H9 (cell line): ENCODE results near the gene FCGR1A. TPM values are rescaled to one million over a fixed set of nuclear protein-coding genes. Genes with fewer than 3 reads are reported as not detected.
"Not testable (repeated sequence)": the region's sequence is repeated elsewhere in the genome, so short reads cannot be mapped to it uniquely, and the experiment has no call there.

Source experiments
- DNase-seq: peaks from one replicate; pipeline ENCODE4 v3.0.0-alpha.2; 2017
- H2AFZ ChIP-seq: one replicate; pipeline ENCODE4 v1.6.1; 2013; ENCODE audit warnings: mild to moderate bottlenecking, low read length, control low read depth, moderate library complexity
- H2AK5ac ChIP-seq: 2 replicates; pipeline ENCODE4 v1.6.1; 2013; ENCODE audit warnings: low read length, control low read depth, mixed read lengths; ENCODE audit not compliant: insufficient read length
- H2BK120ac ChIP-seq: one replicate; pipeline ENCODE4 v1.6.1; 2013; ENCODE audit warnings: low read depth, mild to moderate bottlenecking, low read length, control low read depth, inconsistent platforms; ENCODE audit not compliant: poor library complexity, severe bottlenecking
- H2BK12ac ChIP-seq: 2 replicates; pipeline ENCODE4 v1.6.1; 2013; ENCODE audit warnings: low read length, control low read depth, mixed read lengths, low read depth; ENCODE audit not compliant: insufficient read length
- H2BK15ac ChIP-seq: 2 replicates; pipeline ENCODE4 v1.6.1; 2013; ENCODE audit warnings: low read depth, low read length, control low read depth
- H2BK20ac ChIP-seq: one replicate; pipeline ENCODE4 v1.6.1; 2013; ENCODE audit warnings: low read depth, mild to moderate bottlenecking, low read length, control low read depth, inconsistent platforms; ENCODE audit not compliant: poor library complexity, severe bottlenecking
- H2BK5ac ChIP-seq: 2 replicates; pipeline ENCODE4 v1.6.1; 2013; ENCODE audit warnings: low read length, control low read depth, mixed read lengths; ENCODE audit not compliant: insufficient read length
- H3K14ac ChIP-seq: 2 replicates; pipeline ENCODE4 v1.6.1; 2013; ENCODE audit warnings: low read length, control low read depth; ENCODE audit not compliant: insufficient read depth
- H3K18ac ChIP-seq: 2 replicates; pipeline ENCODE4 v1.6.1; 2013; ENCODE audit warnings: low read depth, mild to moderate bottlenecking, mixed read lengths, low read length, control low read depth; ENCODE audit not compliant: insufficient read length
- H3K23ac ChIP-seq: 2 replicates; pipeline ENCODE4 v1.6.1; 2013; ENCODE audit warnings: low read length, control low read depth, mixed read lengths, low read depth; ENCODE audit not compliant: insufficient read length
- H3K23me2 ChIP-seq: 2 replicates; pipeline ENCODE4 v1.6.1; 2013; ENCODE audit warnings: low read depth, mild to moderate bottlenecking, mixed read lengths, low read length, control low read depth; ENCODE audit not compliant: insufficient read length, poor library complexity, severe bottlenecking
- H3K27ac ChIP-seq: 2 replicates; pipeline ENCODE4 v1.5.1; 2013; ENCODE audit warnings: low read length, control low read depth, mixed read lengths, low read depth; ENCODE audit not compliant: insufficient read length
- H3K27me3 ChIP-seq: 2 replicates; pipeline ENCODE4 v1.6.1; 2013; ENCODE audit warnings: low read length, control low read depth, inconsistent platforms; ENCODE audit not compliant: insufficient read depth
- H3K4ac ChIP-seq: 2 replicates; pipeline ENCODE4 v1.6.1; 2013; ENCODE audit warnings: low read depth, mild to moderate bottlenecking, control low read depth, inconsistent platforms, low read length, moderate library complexity
- H3K4me1 ChIP-seq: 2 replicates; pipeline ENCODE4 v1.6.1; 2013; ENCODE audit warnings: low read length, control low read depth, inconsistent platforms; ENCODE audit not compliant: insufficient read depth
- H3K4me2 ChIP-seq: 2 replicates; pipeline ENCODE4 v1.6.1; 2013; ENCODE audit warnings: low read length, control low read depth, mixed read lengths; ENCODE audit not compliant: insufficient read length, insufficient read depth
- H3K56ac ChIP-seq: 2 replicates; pipeline ENCODE4 v1.6.1; 2013; ENCODE audit warnings: low read depth, mild to moderate bottlenecking, mixed read lengths, low read length, control low read depth; ENCODE audit not compliant: insufficient read length
- H3K79me1 ChIP-seq: 2 replicates; pipeline ENCODE4 v1.6.1; 2013; ENCODE audit warnings: low read depth, mild to moderate bottlenecking, moderate library complexity, low read length, control low read depth, inconsistent platforms; ENCODE audit not compliant: insufficient read depth, poor library complexity, severe bottlenecking
- H3K79me2 ChIP-seq: 2 replicates; pipeline ENCODE4 v1.6.1; 2013; ENCODE audit warnings: low read length, control low read depth, inconsistent platforms; ENCODE audit not compliant: insufficient read depth
- H3K9ac ChIP-seq: 2 replicates; pipeline ENCODE4 v1.6.1; 2013; ENCODE audit warnings: low read length, control low read depth, mixed read lengths; ENCODE audit not compliant: insufficient read length; ENCODE audit errors: extremely low read depth
- H3K9me3 ChIP-seq: one replicate; pipeline ENCODE4 v1.6.1; 2013; ENCODE audit warnings: low read depth, low read length, inconsistent platforms; ENCODE audit not compliant: control insufficient read depth
- H3T11ph ChIP-seq: one replicate; pipeline ENCODE4 v1.6.1; 2013; ENCODE audit warnings: mild to moderate bottlenecking, low read length, control low read depth, inconsistent platforms
- H4K20me1 ChIP-seq: one replicate; pipeline ENCODE4 v1.6.1; 2013; ENCODE audit not compliant: control insufficient read depth, insufficient read length, insufficient read depth
- H4K5ac ChIP-seq: 2 replicates; pipeline ENCODE4 v1.6.1; 2013; ENCODE audit warnings: low read depth, mild to moderate bottlenecking, mixed read lengths, low read length, control low read depth; ENCODE audit not compliant: insufficient read length
- H4K8ac ChIP-seq: replicated peaks from 2 replicates; pipeline ENCODE4 v1.6.1; 2013; ENCODE audit warnings: low read length, control low read depth, mixed read lengths, low read depth; ENCODE audit not compliant: insufficient read length
- H4K91ac ChIP-seq: 2 replicates; pipeline ENCODE4 v1.6.1; 2013; ENCODE audit warnings: low read depth, mild to moderate bottlenecking, moderate library complexity, mixed read lengths, low read length, control low read depth; ENCODE audit not compliant: insufficient read length
- H3K27ac Mint-ChIP-seq, 3 experiments: 2 replicates in 2 of 3; 3 replicates in 1 of 3; pipeline ENCODE4 v1.8.0; 2020 to 2021; ENCODE audit warnings: mixed read lengths in 3 of 3, mild to moderate bottlenecking in 1 of 3, moderate library complexity in 1 of 3
- H3K27me3 Mint-ChIP-seq: 2 replicates; pipeline ENCODE4 v1.8.0; 2021; ENCODE audit warnings: low read depth, mild to moderate bottlenecking, moderate library complexity, mixed read lengths
- H3K36me3 Mint-ChIP-seq, 3 experiments: 2 replicates in 2 of 3; 3 replicates in 1 of 3; pipeline ENCODE4 v1.8.0; 2020 to 2021; ENCODE audit warnings: low read depth in 3 of 3, mixed read lengths in 3 of 3; ENCODE audit not compliant: insufficient read depth in 1 of 3
- H3K4me1 Mint-ChIP-seq, 2 experiments: 2 replicates each; pipeline ENCODE4 v1.8.0; 2020; ENCODE audit warnings: mixed read lengths in 2 of 2
- H3K4me3 Mint-ChIP-seq, 2 experiments: 2 replicates in 1 of 2; 3 replicates in 1 of 2; pipeline ENCODE4 v1.8.0; 2020 to 2021; ENCODE audit warnings: mild to moderate bottlenecking in 2 of 2, mixed read lengths in 2 of 2, moderate library complexity in 1 of 2
- H3K9me3 Mint-ChIP-seq, 2 experiments: 2 replicates in 1 of 2; 3 replicates in 1 of 2; pipeline ENCODE4 v1.8.0; 2020; ENCODE audit warnings: mild to moderate bottlenecking in 2 of 2, mixed read lengths in 2 of 2, moderate library complexity in 1 of 2
- WGBS: extraction: QIAGEN DNeasy Blood & Tissue Kit; methylation state at CpG from one replicate; pipeline ENCODE4 v1.1.7; 2013; ENCODE audit warnings: missing lambda C conversion rate, low lambda C conversion rate, mixed read lengths; ENCODE audit not compliant: insufficient read length; ENCODE audit errors: extremely low coverage; 5-methylcytosine and 5-hydroxymethylcytosine counted together
- total RNA-seq: library from RNA; stranded (reverse); gene quantifications from 2 replicates; pipeline ENCODE4 v1.2.1, GENCODE V29; 2021

Gene FCGR1A
- total RNA-seq, 1 experiment from 2014 or later: not detected

- H3K79me2 ChIP-seq, H3K4me2 ChIP-seq, H2BK20ac ChIP-seq, H3K9me3 Mint-ChIP-seq, H3K9ac ChIP-seq, H3K36me3 Mint-ChIP-seq, H2BK120ac ChIP-seq, H3K27ac Mint-ChIP-seq, H3T11ph ChIP-seq, H2BK5ac ChIP-seq, H2AK5ac ChIP-seq, H3K23me2 ChIP-seq, H3K9me3 ChIP-seq, H3K4me1 ChIP-seq, H2BK15ac ChIP-seq, H3K56ac ChIP-seq, DNase-seq, H3K27me3 ChIP-seq, H3K4me1 Mint-ChIP-seq, H2AFZ ChIP-seq, H3K14ac ChIP-seq, H3K27me3 Mint-ChIP-seq, H3K79me1 ChIP-seq, H4K5ac ChIP-seq, H4K20me1 ChIP-seq, H4K8ac ChIP-seq, H4K91ac ChIP-seq, H3K4ac ChIP-seq, H3K4me3 Mint-ChIP-seq, H2BK12ac ChIP-seq, H3K27ac ChIP-seq, H3K18ac ChIP-seq, H3K23ac ChIP-seq: not testable (repeated sequence)
- no CpG with 5 or more reads among the region's 4 CpGs for WGBS
Measured at GRCh38 chr1:149783868-149784267, 1.4 kb downstream of the FCGR1A start.

GRCh38 chr1:149787688-149788451 lies 5.4 kb downstream of the FCGR1A start:
- not testable (repeated sequence) for H3K4ac ChIP-seq, H3K9me3 ChIP-seq, H2BK15ac ChIP-seq, H3K4me3 Mint-ChIP-seq, H3K9me3 Mint-ChIP-seq, H3K56ac ChIP-seq, H3K23ac ChIP-seq, H3K27ac Mint-ChIP-seq, H2AFZ ChIP-seq, H3K4me2 ChIP-seq, H3K27ac ChIP-seq, H3K4me1 ChIP-seq, H3K4me1 Mint-ChIP-seq, H3K27me3 ChIP-seq, H4K20me1 ChIP-seq, H3K14ac ChIP-seq, H3K23me2 ChIP-seq, H2BK20ac ChIP-seq, H3K9ac ChIP-seq, H3K27me3 Mint-ChIP-seq, H2BK12ac ChIP-seq, H3K79me1 ChIP-seq, H3K36me3 Mint-ChIP-seq, H2BK5ac ChIP-seq, H3T11ph ChIP-seq, DNase-seq, H4K5ac ChIP-seq, H4K8ac ChIP-seq, H2BK120ac ChIP-seq, H3K79me2 ChIP-seq, H3K18ac ChIP-seq, H2AK5ac ChIP-seq, H4K91ac ChIP-seq
- no CpG with 5 or more reads among the region's 3 CpGs for WGBS
